K562 (cell line): ENCODE data around the gene PGR. TPM values are rescaled to one million over a fixed set of nuclear protein-coding genes. Genes with fewer than 3 reads are reported as not detected.

Source experiments
- ATAC-seq: fragments of 200-7000 bp; cut with Tn5 transposase; 3 replicates; pipeline ENCODE4 v1.9.1; 2020; ENCODE audit warnings: moderate library complexity
- BruUV-seq: library from RNA; stranded (reverse); fragments of 400-500 nt; replicated peaks from 2 replicates; lab custom pipeline; 2021; lab: Mats Ljungman, UMichigan
- CTCF ChIA-PET: fragments of 300-600 bp; formaldehyde crosslinking; extraction: SDS; loops from one replicate; lab custom pipeline; 2021; ENCODE audit warnings: low intra/inter-chr PET ratio; lab: Yijun Ruan, JAX
- POLR2A ChIA-PET: fragments of 300-600, 350-650 bp; sonication (Branson Sonifier 250); formaldehyde crosslinking; extraction: SDS; loops from one replicate; lab custom pipeline; 2021; ENCODE audit warnings: antibody characterized with exemption, inconsistent platforms; lab: Yijun Ruan, JAX
- DNase-seq, 4 experiments: peaks; one replicate each; pipeline versions ENCODE4 v3.0.0 to v3.0.0-alpha.2; 2011 to 2018; ENCODE audit warnings: low spot score in 3 of 4, mixed read lengths in 3 of 4; ENCODE audit errors: extremely low read depth in 1 of 4
- FAIRE-seq: peaks from 2 replicates; lab custom pipeline; 2011; peaks lifted over from hg19 to GRCh38; lab: Jason Lieb, UNC
- H2AFZ ChIP-seq: 2 replicates; pipeline ENCODE4 v1.6.0; 2011; ENCODE audit warnings: low read depth, low read length, control low read depth, inconsistent platforms
- H3K27ac ChIP-seq: fragments of 200-600 bp; 3 replicates; pipeline ENCODE4 v1.8.0; 2011; ENCODE audit warnings: low read depth, mild to moderate bottlenecking, control low read depth, inconsistent platforms, low read length, moderate library complexity, mixed read lengths; ENCODE audit errors: extremely low read depth
- H3K27me3 ChIP-seq, 2 experiments: fragments of 300-600 bp in 1 of 2; 2 replicates in 1 of 2; 3 replicates in 1 of 2; pipeline versions ENCODE4 v1.6.0 to v1.8.0; 2011; ENCODE audit warnings: inconsistent platforms in 2 of 2, low read length in 2 of 2, mild to moderate bottlenecking in 1 of 2, mixed read lengths in 1 of 2, moderate library complexity in 1 of 2; ENCODE audit not compliant: control insufficient read depth in 2 of 2, insufficient read depth in 2 of 2
- H3K36me3 ChIP-seq: fragments of 300-600 bp; 3 replicates; pipeline ENCODE4 v1.8.0; 2011; ENCODE audit warnings: mild to moderate bottlenecking, low read length, inconsistent platforms; ENCODE audit not compliant: control insufficient read depth, insufficient read depth
- H3K4me1 ChIP-seq, 2 experiments: fragments of 200-600 bp in 1 of 2; replicated peaks in 1 of 2; 2 replicates in 1 of 2; 3 replicates in 1 of 2; pipeline versions ENCODE4 v1.5.1 to v1.8.0; 2011; ENCODE audit warnings: inconsistent platforms in 2 of 2, low read length in 2 of 2, mild to moderate bottlenecking in 1 of 2, mixed read lengths in 1 of 2, moderate library complexity in 1 of 2; ENCODE audit not compliant: control insufficient read depth in 2 of 2, insufficient read depth in 2 of 2
- H3K4me2 ChIP-seq: 2 replicates; pipeline ENCODE4 v1.6.1; 2011; ENCODE audit warnings: low read length, control low read depth, inconsistent platforms, mixed read lengths; ENCODE audit not compliant: insufficient read depth
- H3K4me3 ChIP-seq: fragments of 200-600 bp; sonication (generic), shearing (Covaris generic); 2 replicates; pipeline ENCODE4 v1.5.1; 2016; ENCODE audit warnings: control low read depth, inconsistent platforms
- H3K79me2 ChIP-seq: fragments of 200-600 bp; 3 replicates; pipeline ENCODE4 v1.8.0; 2011; ENCODE audit warnings: low read length, inconsistent platforms; ENCODE audit not compliant: control insufficient read depth, insufficient read depth
- H3K9ac ChIP-seq, 2 experiments: 2 replicates each; pipeline versions ENCODE4 v1.6.0 to v1.6.1; 2011; ENCODE audit warnings: low read depth in 2 of 2, low read length in 2 of 2, control low read depth in 1 of 2, inconsistent platforms in 1 of 2, mild to moderate bottlenecking in 1 of 2, mixed read lengths in 1 of 2; ENCODE audit not compliant: insufficient read depth in 1 of 2
- H3K9me1 ChIP-seq: one replicate; pipeline ENCODE4 v1.6.0; 2011; ENCODE audit warnings: inconsistent platforms, mild to moderate bottlenecking, low read length, moderate library complexity; ENCODE audit not compliant: control insufficient read depth, insufficient read depth
- H3K9me3 ChIP-seq: replicated peaks from 2 replicates; pipeline ENCODE4 v1.5.1; 2011; ENCODE audit warnings: low read depth, low read length, inconsistent platforms; ENCODE audit not compliant: control insufficient read depth, insufficient read depth
- H4K20me1 ChIP-seq: replicated peaks from 2 replicates; pipeline ENCODE4 v1.6.1; 2011; ENCODE audit warnings: low read length, inconsistent platforms, mixed read lengths; ENCODE audit not compliant: control insufficient read depth, insufficient read depth
- GATA2 ChIP-seq: sonication (generic); formaldehyde crosslinking; IDR thresholded peaks from 2 replicates; pipeline ENCODE4 v1.4.0; 2020; ENCODE audit warnings: mild to moderate bottlenecking, missing genetic modification reagents
- KDM4B ChIP-seq, 2 experiments: fragments of 450-650 bp in 1 of 2; sonication (generic) in 1 of 2; IDR thresholded peaks; 2 replicates each; pipeline ENCODE4 v1.6.1; 2016 to 2017; ENCODE audit warnings: borderline replicate concordance in 2 of 2, antibody characterized with exemption in 1 of 2, low read depth in 1 of 2, mild to moderate bottlenecking in 1 of 2
- KLF13 ChIP-seq: fragments of 450-650 bp; IDR thresholded peaks from 2 replicates; pipeline ENCODE4 v1.6.1; 2016; ENCODE audit warnings: missing genetic modification characterization, low read depth, mild to moderate bottlenecking, missing compliant biosample characterization, moderate library complexity, borderline replicate concordance
- MYNN ChIP-seq, 2 experiments: sonication (generic); formaldehyde crosslinking in 1 of 2; IDR thresholded peaks; 2 replicates each; pipeline versions ENCODE4 v1.5.0 to v1.6.1; 2016 to 2020; ENCODE audit warnings: antibody characterized with exemption in 1 of 2, missing genetic modification reagents in 1 of 2
- POU5F1 ChIP-seq: fragments of 150-350 bp; IDR thresholded peaks from 2 replicates; pipeline ENCODE4 v1.6.1; 2014; ENCODE audit warnings: borderline replicate concordance, low read length, low read depth, mild to moderate bottlenecking; ENCODE audit not compliant: partially characterized antibody
- SLC30A9 ChIP-seq: fragments of 250-450 bp; sonication (Bioruptor Pico); IDR thresholded peaks from 2 replicates; pipeline ENCODE4 v1.8.0; 2022; ENCODE audit warnings: mild to moderate bottlenecking, moderate library complexity
- SPI1 ChIP-seq: IDR thresholded peaks from 2 replicates; pipeline ENCODE4 v1.6.1; 2011; ENCODE audit warnings: low read depth, low read length, control low read depth, borderline replicate concordance
- ZFX ChIP-seq: sonication (generic); formaldehyde crosslinking; IDR thresholded peaks from 2 replicates; pipeline ENCODE4 v1.8.0; 2022; ENCODE audit warnings: mild to moderate bottlenecking, missing genetic modification reagents, moderate library complexity
- ZNF23 ChIP-seq: fragments of 250-450 bp; sonication (Bioruptor Pico); IDR thresholded peaks from 2 replicates; pipeline ENCODE4 v1.4.0; 2020; ENCODE audit warnings: mild to moderate bottlenecking
- WGBS: fragments of 100-300 bp; shearing (Covaris generic); methylation state at CpG from one replicate; pipeline ENCODE4 v1.1.6; 2016; ENCODE audit warnings: low coverage, mixed read lengths; ENCODE audit not compliant: insufficient coverage; ENCODE audit errors: missing lambda C conversion rate; 5-methylcytosine and 5-hydroxymethylcytosine counted together
- in situ Hi-C: fragments of 300-500 bp; cut with MboI; formaldehyde crosslinking; loops from 4 replicates; pipeline ENCODE4 v1.15.0; 2018; ENCODE audit warnings: inconsistent platforms, mixed read lengths
- intact Hi-C: fragments of 100-400 bp; cut with micrococcal nuclease; formaldehyde crosslinking; loops from 2 replicates; pipeline ENCODE4 v1.14.2; 2022
- polyA plus RNA-seq, 8 experiments: library from polyadenylated mRNA; depleted of rRNA in 4 of 8; stranded (reverse) in 5 of 8; unstranded in 3 of 8; fragments of >200 nt; fragmentation: Nextera tagmentation in 2 of 8; fragmentation: Illumina TruSeq in 1 of 8; extraction: Ambion mirVana in 2 of 8; extraction: Trizol in 1 of 8; gene quantifications; 2 replicates each; pipeline versions ENCODE4 v1.2.1 to v1.2.3, GENCODE V29; 2011 to 2014; ENCODE audit warnings: inconsistent platforms in 1 of 8, missing spikeins in 1 of 8
- total RNA-seq, 7 experiments: library from RNA; depleted of rRNA in 6 of 7; stranded (reverse); fragments of >200 nt in 6 of 7; fragmentation: Illumina TruSeq in 2 of 7; extraction: Trizol in 2 of 7; gene quantifications; 2 replicates each; pipeline versions ENCODE4 v1.2.1 to v1.2.3, GENCODE V29; 2011 to 2021; ENCODE audit warnings: low replicate concordance in 1 of 7
- TF ChIP-seq, protein P1 (sequence below): sonication (generic); formaldehyde crosslinking; IDR thresholded peaks from 2 replicates; pipeline ENCODE4 v1.8.0; 2022; ENCODE audit warnings: mild to moderate bottlenecking, missing genetic modification reagents
- TF ChIP-seq, protein P2 (sequence below): fragments of 200-800 bp; sonication (Bioruptor generic); IDR thresholded peaks from 2 replicates; pipeline ENCODE4 v1.6.1; 2017; ENCODE audit warnings: missing genetic modification characterization, missing compliant biosample characterization
- TF ChIP-seq, protein P3 (sequence below): fragments of 250-450 bp; sonication (Bioruptor Pico); IDR thresholded peaks from 2 replicates; pipeline ENCODE4 v1.8.0; 2022; ENCODE audit warnings: inconsistent platforms

PGR gene
- total and polyA plus RNA-seq, 9 of the 15 experiments (the other 6 are each of a cell fraction or from before 2014, with no cell fraction given) = 0.43 to 2.4 (median 1.3) TPM

DNA sequence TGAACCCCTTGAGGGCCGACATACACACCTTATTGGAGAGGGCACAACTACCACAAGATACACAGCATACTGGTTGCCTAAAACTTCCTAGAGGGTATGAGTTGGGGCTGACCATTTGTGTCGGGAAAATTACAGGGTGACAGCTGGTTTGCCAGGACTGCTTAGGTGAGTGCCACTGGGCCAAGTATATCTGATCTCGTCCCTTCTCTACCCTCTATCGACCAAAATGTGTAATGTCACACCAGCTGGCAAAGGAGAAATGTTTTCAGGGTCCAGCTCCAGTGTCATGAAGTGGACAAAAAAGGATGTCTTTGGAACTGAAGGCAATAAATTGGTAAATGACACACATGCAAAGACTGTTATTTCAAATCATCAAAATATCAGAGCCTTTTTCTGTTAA lies 126.1 kb downstream of the PGR start:
- Histone ChIP-seq H3K36me3 (no peaks in the 10 kb centered on the region), H3K27me3 (no peaks in the 10 kb centered on the region), H2AFZ (no peak overlapping the region), H3K4me3 (no peak overlapping the region), H4K20me1 (no peaks in the 10 kb centered on the region), H3K4me2 (no peak overlapping the region), H3K4me1 (no peaks in the 10 kb centered on the region), H3K9me3 (no peaks in the 10 kb centered on the region), H3K27ac (no peak overlapping the region), H3K9ac (no peak overlapping the region), H3K79me2 (no peaks in the 10 kb centered on the region), H3K9me1 (no peaks in the 10 kb centered on the region)
- 11% methylated on average over 4 of the region's 4 CpGs for WGBS
- CTCF ChIA-PET = no interaction called here
- ATAC-seq = peak; percentile 39; the same call in 1 of the 3 replicates
- POLR2A ChIA-PET = no interaction called here
- no peak for DNase-seq
- in situ Hi-C loops (no loop called here), intact Hi-C loops (no loop called here)
- TF ChIP-seq, protein P1, sequence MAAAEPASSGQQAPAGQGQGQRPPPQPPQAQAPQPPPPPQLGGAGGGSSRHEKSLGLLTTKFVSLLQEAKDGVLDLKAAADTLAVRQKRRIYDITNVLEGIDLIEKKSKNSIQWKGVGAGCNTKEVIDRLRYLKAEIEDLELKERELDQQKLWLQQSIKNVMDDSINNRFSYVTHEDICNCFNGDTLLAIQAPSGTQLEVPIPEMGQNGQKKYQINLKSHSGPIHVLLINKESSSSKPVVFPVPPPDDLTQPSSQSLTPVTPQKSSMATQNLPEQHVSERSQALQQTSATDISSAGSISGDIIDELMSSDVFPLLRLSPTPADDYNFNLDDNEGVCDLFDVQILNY = no peak
- TF ChIP-seq, protein P2, sequence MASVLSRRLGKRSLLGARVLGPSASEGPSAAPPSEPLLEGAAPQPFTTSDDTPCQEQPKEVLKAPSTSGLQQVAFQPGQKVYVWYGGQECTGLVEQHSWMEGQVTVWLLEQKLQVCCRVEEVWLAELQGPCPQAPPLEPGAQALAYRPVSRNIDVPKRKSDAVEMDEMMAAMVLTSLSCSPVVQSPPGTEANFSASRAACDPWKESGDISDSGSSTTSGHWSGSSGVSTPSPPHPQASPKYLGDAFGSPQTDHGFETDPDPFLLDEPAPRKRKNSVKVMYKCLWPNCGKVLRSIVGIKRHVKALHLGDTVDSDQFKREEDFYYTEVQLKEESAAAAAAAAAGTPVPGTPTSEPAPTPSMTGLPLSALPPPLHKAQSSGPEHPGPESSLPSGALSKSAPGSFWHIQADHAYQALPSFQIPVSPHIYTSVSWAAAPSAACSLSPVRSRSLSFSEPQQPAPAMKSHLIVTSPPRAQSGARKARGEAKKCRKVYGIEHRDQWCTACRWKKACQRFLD (CRISPR knock-in tag) = no peak
- BruUV-seq = no TSS peak
- FAIRE-seq = no peak

DNA sequence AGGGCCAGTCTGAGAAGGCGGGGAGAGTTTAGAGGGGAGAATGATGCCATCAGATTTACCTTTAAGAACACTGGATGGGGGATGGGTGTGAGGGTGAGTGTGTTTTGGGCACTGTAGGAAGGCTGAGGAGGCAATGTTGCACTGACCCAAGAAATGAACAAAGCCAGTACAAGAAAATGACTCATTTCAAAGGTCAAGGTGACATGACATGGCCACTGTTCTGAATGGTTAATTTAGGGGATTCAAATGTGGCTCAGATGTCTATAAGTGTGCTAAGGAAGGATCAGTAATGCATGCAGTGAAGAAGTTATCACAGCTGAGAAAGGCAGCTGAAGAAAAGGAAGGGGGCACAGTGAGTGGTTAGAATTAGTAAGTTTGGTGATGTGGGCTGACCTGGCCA lies 129.9 kb downstream of the PGR start:
- Histone ChIP-seq H3K27me3 (no peaks in the 10 kb centered on the region), H3K4me2 (no peak overlapping the region), H3K4me1 (no peaks in the 10 kb centered on the region), H3K36me3 (no peaks in the 10 kb centered on the region), H3K9ac (no peak overlapping the region), H3K79me2 (no peaks in the 10 kb centered on the region), H3K9me3 (no peaks in the 10 kb centered on the region), H2AFZ (no peak overlapping the region; the same call in 1 of the 2 replicates), H3K27ac (no peak overlapping the region), H3K9me1 (no peaks in the 10 kb centered on the region), H4K20me1 (no peaks in the 10 kb centered on the region), H3K4me3 (no peak overlapping the region)
- POLR2A ChIA-PET = no interaction called here
- 17% methylated on average over 1 of the region's 1 CpG for WGBS
- DNase-seq (no peak), ATAC-seq (no peak), FAIRE-seq (peak; percentile 29)
- in situ Hi-C loops (no loop called here), intact Hi-C loops (no loop called here)
- CTCF ChIA-PET = no interaction called here
- no TSS peak for BruUV-seq
- TF ChIP-seq SLC30A9 (CRISPR knock-in tag) = no peak
- no peak for TF ChIP-seq ZFX
- TF ChIP-seq KDM4B (IDR thresholded peaks at IDR 0.05; ENCODE audit: borderline replicate concordance in 2 of 2, low read depth in 1 of 2) = no peak
- no peak for TF ChIP-seq MYNN (IDR thresholded peaks at IDR 0.05)
- no peak for TF ChIP-seq MYNN (CRISPR knock-in tag; IDR thresholded peaks at IDR 0.05)
- TF ChIP-seq KLF13 (tag) = no peak
- no peak for TF ChIP-seq GATA2 (CRISPR knock-in tag)
- no peak for TF ChIP-seq POU5F1
- TF ChIP-seq, protein P3, sequence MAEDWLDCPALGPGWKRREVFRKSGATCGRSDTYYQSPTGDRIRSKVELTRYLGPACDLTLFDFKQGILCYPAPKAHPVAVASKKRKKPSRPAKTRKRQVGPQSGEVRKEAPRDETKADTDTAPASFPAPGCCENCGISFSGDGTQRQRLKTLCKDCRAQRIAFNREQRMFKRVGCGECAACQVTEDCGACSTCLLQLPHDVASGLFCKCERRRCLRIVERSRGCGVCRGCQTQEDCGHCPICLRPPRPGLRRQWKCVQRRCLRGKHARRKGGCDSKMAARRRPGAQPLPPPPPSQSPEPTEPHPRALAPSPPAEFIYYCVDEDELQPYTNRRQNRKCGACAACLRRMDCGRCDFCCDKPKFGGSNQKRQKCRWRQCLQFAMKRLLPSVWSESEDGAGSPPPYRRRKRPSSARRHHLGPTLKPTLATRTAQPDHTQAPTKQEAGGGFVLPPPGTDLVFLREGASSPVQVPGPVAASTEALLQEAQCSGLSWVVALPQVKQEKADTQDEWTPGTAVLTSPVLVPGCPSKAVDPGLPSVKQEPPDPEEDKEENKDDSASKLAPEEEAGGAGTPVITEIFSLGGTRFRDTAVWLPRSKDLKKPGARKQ (CRISPR knock-in tag) = no peak
- TF ChIP-seq SPI1 = no peak
- TF ChIP-seq ZNF23 (CRISPR knock-in tag) = no peak
